Measurements from ENCODE around the gene C4orf46. TPM values are rescaled to one million over a fixed set of nuclear protein-coding genes. Genes with fewer than 3 reads are reported as not detected.
"Not testable (repeated sequence)": the region's sequence is repeated elsewhere in the genome, so short reads cannot be mapped to it uniquely, and the experiment has no call there.

Gene C4orf46
- 16.1 and 22.6 TPM in 2 replicates for total RNA-seq (2014; rRNA removed; shearing (Covaris generic))
- polyA plus RNA-seq (2015; cell fraction: cytosol; rRNA removed), result 20.0 and 25.3 TPM in 2 replicates
- 13.9 and 17.4 TPM in 2 replicates for polyA plus RNA-seq (2015; cell fraction: nucleus; rRNA removed)

GRCh38 chr4:158671665-158671914 lies at the start of gene C4orf46:
Gene C4orf46, minus strand, starts transcription at chr4:158671887. Its CDS starts 86 bp downstream, at chr4:158671801.
- DNase-seq (ENCODE audit: low read depth), result no peak

DNA sequence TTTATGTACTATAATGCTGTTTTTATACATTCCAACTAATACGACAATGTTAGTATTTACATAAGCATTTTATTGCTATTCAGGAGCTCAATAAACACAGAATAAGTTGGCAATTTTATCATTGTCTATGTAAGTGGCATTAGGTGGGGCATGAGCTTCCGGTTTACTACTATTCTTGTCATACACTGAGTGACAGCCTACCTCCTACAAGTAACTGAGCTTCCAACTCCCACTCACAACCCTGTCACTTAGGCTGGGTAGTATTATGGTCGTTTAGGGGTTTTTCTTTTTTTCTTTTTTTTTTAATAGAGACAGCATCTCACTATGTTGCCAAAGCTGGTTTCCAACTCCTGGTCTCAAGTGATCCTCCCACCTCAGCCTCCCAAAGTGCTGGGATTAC lies 44.1 kb upstream of the C4orf46 start:
- DNase-seq (ENCODE audit: low read depth), result no peak

DNA sequence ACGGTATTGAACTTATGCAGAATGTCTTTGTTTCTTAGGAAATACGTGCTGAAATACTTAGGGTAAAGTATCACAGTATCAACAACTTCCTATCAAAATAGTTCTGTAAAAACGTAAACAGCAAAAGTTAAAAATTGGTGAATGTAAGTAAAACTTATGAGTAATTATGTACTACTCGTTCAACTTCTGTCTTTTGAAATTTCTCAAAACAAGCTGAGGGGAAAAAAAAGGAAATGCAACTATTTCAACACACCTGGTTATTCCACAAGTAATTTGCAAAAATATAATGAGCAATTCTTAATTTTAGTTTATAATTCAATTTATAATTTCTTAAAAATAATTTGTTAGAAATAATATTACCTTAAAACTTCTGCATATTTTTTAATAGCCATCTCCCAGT lies 43.2 kb upstream of the C4orf46 start:
- no peak for DNase-seq (ENCODE audit: low read depth)

DNA sequence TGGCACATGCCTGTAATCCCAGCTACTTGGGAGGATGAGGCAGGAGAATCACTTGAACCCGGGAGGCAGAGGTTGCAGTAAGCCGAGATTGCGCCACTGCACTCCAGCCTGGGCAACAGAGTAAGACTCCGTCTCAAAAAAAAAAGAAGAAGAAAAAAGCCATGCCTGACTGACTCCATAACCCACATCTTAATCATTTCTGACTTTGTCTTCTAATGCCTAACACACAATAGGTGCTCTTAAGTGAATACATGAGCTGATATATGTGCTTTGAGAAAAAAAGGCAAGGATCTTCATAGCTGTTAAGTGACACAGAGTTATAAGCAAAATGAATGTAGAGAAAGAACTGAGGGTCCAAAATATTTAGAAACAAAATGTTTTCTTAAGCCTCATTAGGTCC lies 40.9 kb upstream of the C4orf46 start:
- not testable (repeated sequence) for DNase-seq (ENCODE audit: low read depth)

GRCh38 chr4:158710814-158711213 lies 39.1 kb upstream of the C4orf46 start:
- no peak for DNase-seq (ENCODE audit: low read depth)

DNA sequence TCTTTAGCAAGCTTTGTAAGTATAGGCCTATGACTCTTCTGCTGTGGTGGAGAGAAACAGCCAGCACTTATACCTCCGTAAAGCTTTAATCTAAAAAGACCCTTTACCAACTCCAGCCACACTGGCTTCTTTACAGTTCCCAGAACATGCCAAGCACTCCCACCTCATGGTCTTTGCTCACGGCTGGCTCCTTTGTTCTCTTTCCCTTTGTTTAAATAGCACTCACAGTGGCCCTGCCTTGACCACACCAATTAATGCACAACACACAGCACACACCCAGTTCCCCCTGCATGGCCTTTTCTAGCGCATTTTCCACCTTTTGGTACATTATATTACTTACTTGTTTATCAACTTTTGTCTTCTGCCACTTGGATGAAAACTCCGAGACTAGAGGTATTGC lies 32.6 kb upstream of the C4orf46 start:
- DNase-seq (ENCODE audit: low read depth), result no peak

GRCh38 chr4:158688813-158689212 lies 17.1 kb upstream of the C4orf46 start:
- no peak for DNase-seq (ENCODE audit: low read depth)

- no peak for DNase-seq (ENCODE audit: low read depth)
Observed at GRCh38 chr4:158682066-158682465, 10.4 kb upstream of the C4orf46 start.

GRCh38 chr4:158681629-158682028 lies 9.9 kb upstream of the C4orf46 start:
- DNase-seq (ENCODE audit: low read depth), result no peak

- no peak for DNase-seq (ENCODE audit: low read depth)
Observed at GRCh38 chr4:158678767-158679166, 7.1 kb upstream of the C4orf46 start.

DNA sequence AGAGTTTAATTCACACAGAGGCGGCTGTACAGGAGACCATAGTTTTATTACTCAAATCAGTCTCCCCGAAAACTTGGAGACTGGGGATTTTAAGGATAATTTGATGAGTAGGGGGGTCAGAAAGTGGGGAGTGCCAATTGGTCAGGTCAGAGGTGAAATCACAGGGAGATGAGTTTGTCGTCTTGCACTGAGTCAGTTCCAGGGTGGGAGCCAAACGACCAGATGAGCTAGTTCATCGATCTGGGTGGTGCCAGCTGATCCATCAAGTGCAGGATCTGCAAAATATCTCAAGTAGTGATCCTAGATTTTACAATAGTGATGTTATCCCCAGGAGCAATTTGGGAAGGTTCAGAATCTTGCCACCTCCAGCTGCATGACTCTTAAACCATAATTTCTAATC lies 4.4 kb upstream of the C4orf46 start:
- DNase-seq (ENCODE audit: low read depth), result no peak

DNA sequence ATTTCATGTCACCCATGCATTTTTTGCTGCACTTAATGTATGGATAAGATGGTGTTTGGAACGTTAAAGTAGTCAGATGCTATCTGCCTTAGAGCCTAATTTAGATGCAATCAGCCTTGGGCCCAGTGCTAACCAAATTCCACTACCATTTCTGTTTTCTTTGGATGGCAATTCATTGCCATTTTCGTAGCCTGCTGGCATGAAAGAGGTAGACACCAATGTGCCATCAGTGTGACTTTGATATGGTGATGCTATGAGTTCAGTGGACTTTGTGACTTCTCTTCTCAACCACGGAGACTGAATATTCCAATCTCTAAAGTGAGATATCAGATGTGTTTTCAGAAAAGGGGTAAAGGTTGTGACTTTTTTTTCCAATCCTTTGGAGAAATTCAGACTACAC lies 1.9 kb upstream of the C4orf46 start:
- DNase-seq (ENCODE audit: low read depth), result no peak

- peak; percentile 100 for DNase-seq (ENCODE audit: low read depth)
Observed at GRCh38 chr4:158671915-158672806, 474 bp upstream of the C4orf46 start, which contains the start of gene ETFDH. Gene ETFDH, plus strand, starts transcription at chr4:158672296. Its CDS starts 161 bp downstream, at chr4:158672457.

DNA sequence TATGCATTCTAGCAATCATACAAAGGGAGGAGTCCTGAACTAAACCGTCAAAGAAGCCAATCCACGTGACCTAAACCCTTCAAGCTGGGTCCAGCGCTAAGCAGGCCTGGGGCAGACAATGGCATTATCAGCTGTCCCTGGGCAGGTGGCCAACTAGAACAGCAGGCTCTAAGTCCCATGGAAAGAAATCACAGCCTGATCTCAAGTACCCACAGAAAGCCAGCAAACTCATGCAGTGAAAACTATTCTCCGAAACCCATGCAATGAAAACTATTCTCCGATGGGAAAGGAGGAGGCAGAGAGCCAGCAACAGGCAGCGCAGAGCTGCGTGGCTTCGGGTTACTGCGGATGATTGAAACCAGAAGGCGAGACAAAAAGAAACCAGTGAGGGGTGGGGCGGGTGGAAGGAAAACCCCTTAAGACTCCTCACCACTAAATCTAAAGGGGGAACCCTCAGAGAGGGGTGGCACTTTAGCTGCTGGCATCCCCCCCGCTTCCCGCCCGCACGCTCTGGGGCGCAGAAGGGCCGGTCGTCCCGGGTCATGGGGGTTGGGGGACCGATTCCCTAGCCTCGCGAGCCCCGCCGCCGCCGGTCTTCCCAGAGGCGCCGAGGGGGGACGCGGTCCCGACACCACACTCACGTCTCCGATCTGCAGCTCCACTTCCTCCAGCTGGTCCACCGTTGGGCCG lies 567 bp downstream of the C4orf46 start:
- DNase-seq (ENCODE audit: low read depth), result peak; percentile 68

DNA sequence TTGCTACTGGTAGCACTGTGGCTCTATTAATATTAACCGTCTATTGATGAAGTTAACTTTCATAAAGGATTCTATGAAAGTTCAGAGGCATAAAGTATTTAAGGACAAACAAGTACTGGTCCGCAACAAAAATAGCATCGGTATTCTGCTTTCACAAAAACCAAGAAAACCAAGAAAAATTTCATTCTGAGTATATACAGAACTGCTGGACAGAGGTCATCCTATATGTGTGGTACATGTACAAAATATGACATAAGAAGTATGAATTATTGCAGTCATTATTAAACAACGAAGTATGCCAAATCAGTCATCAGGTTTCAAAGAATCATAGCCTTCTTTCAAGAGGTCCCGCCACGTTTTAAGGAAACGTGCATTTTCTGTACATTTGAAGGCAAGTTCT lies 2.4 kb downstream of the C4orf46 start:
- no peak for DNase-seq (ENCODE audit: low read depth)

DNA sequence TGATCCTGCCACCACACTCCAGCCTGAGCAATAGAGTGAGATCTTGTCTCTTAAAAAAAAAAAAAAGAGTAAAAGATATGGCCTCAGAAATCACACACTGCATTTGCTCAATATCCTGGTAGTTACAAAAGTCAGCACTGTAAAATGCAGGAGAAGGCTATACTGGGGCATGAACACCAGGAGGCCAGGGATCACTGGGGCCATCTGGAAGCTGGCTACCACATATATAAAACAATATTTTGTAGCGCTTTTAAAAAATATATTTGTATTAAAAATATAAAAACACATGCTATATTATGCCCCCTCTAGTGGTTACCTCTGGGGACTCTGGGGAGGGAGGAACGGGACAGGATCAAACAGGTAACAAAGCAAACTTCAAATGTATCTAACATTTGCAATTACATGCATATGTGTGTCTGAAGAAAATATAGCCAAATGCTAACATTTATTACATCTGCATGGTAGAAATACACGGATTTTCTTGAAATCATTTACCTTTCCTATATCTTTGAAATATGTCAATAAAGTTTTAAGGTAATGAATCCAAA lies 4.0 kb downstream of the C4orf46 start:
- peak; percentile 30 for DNase-seq (ENCODE audit: low read depth)

- DNase-seq (ENCODE audit: low read depth), result no peak
Observed at GRCh38 chr4:158666892-158667291, 4.8 kb downstream of the C4orf46 start.

GRCh38 chr4:158664806-158665205 lies 6.9 kb downstream of the C4orf46 start:
- no peak for DNase-seq (ENCODE audit: low read depth)

GRCh38 chr4:158663707-158664625 lies 7.7 kb downstream of the C4orf46 start:
- DNase-seq (ENCODE audit: low read depth), result not testable (repeated sequence)

DNA sequence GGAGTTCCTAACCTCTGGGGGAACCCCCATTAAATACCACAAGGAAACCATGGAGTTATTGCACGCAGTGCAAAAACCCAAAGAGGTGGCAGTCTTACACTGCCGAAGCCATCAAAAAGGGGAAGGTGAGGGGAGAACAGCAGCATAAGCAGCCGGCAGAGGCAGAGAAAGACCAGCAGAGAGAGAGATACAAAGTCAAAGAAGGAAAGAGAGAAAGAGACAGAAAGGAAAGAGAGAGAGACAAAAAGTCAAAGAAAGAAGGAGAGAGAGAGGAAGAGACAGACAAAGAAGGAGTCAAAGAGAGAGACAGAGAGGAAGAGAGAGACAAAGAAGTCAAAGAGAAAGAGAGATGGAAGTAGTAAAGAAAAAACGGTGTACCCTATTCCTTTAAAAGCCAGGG lies 8.4 kb downstream of the C4orf46 start:
- DNase-seq (ENCODE audit: low read depth), result not testable (repeated sequence)

- DNase-seq (ENCODE audit: low read depth), result no peak
Observed at GRCh38 chr4:158657291-158657690, 14.4 kb downstream of the C4orf46 start.

Measured in HT1080 (cell line).